ENCODE results near the gene PLSCR1. TPM values are rescaled to one million over a fixed set of nuclear protein-coding genes. Genes with fewer than 3 reads are reported as not detected.
A peak's percentile ranks its signal among the peaks of the same experiment; 100 is the strongest.

Gene PLSCR1
- total and polyA plus RNA-seq, 2 of the 4 experiments (the other 2 are of a cell fraction), result 5.6 to 13.2 TPM

DNA sequence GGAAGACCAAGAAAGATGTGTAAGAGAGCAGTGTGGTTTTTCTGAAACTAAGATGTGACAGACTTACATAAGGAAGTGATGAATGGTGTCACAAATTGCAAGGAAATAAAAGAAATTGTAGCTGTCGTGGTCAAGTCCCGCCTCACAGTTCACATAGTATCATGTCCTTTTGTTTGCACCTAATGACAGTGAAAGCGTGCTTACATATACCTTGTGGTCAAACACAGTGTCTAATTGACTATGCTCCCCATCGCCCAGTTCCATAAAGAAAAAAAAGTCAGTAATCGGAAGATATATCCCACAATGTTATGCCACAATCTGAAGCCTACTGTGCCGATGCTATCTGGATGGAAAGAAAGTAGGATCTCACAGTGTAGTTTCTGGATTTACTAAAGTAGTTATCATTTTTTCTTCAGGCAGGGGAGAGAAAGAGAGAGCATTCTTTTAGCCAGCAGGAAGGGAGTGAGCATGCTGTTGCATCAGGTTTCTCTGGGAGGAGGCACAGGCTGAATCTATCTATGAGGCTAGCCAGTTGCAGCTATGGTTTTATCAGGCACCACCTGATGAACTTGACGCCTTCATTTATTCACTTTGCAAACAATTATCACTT is 9.8 kb upstream of the PLSCR1 start:
- peak overlapping the region; percentile 17 for H4K91ac ChIP-seq (ENCODE audit: insufficient read depth, low read depth, low read length)
- no peak overlapping the region for H3K4me3 ChIP-seq (ENCODE audit: insufficient read depth, low read depth, low read length)
- no peak overlapping the region for H4K8ac ChIP-seq (ENCODE audit: low read depth in 2 of 2, low read length in 2 of 2)
- H3K9me1 ChIP-seq (ENCODE audit: insufficient read depth, low read length), result no peaks in the 10 kb centered on the region
- in situ Hi-C loops (cut with MboI; ENCODE audit: low sequenced_read_pairs), result no loop called here
- peak overlapping the region; percentile 54; the same call in 2 of the 3 replicates for H2BK15ac ChIP-seq (ENCODE audit: low read depth, low read length)
- dilution Hi-C loops (cut with HindIII; ENCODE audit: low sequenced_read_pairs, unreplicated experiment), result no loop called here
- H3K4ac ChIP-seq (ENCODE audit: low read depth, low read length), result peak overlapping the region; percentile 31; the same call in 1 of the 2 replicates
- WGBS, 2 experiments (ENCODE audit: extremely low coverage in 2 of 2, insufficient read length in 1 of 2), result 96% methylated on average over 3 of the region's 7 CpGs; no CpG with 5 or more reads in 1 of the 2 experiments
- no peak overlapping the region for H3K23ac ChIP-seq (ENCODE audit: low read depth, low read length)
- no peak overlapping the region for H2AK9ac ChIP-seq (replicated peaks; ENCODE audit: low read depth, low read length, poor library complexity)
- H4K5ac ChIP-seq (ENCODE audit: low read depth, low read length), result no peak overlapping the region
- no peak overlapping the region for H3K56ac ChIP-seq (ENCODE audit: extremely low read depth, insufficient read depth, low read length)
- no peak for TF ChIP-seq CTCF (conservative IDR thresholded peaks at IDR 0.05; ENCODE audit: low read depth, low read length)
- no peak for TF ChIP-seq MAZ (IDR thresholded peaks at IDR 0.05; ENCODE audit: borderline replicate concordance, low read depth, low read length)
- TF ChIP-seq MAFK (IDR thresholded peaks at IDR 0.05; ENCODE audit: low read depth, low read length), result no peak
- peak; percentile 48; the same call in 1 of the 2 replicates for TF ChIP-seq CEBPB (IDR thresholded peaks at IDR 0.05; ENCODE audit: low read depth, low read length)
- no peak for TF ChIP-seq FOS (IDR thresholded peaks at IDR 0.05; ENCODE audit: low read depth, low read length)
- H4K20me1 ChIP-seq (ENCODE audit: insufficient read depth, low read length), result no peaks in the 10 kb centered on the region
- CTCF ChIA-PET, result interaction anchor here (0.6 to 0.7 kb wide), 2 partner anchors 9 to 284 kb away, joined by 3 read pairs; no protein-coding TSS in a partner anchor
- no peaks in the 10 kb centered on the region for H3K9me3 ChIP-seq (ENCODE audit: control insufficient read depth, insufficient read depth, low read length)
- no peak overlapping the region; the same call in 1 of the 2 replicates for H3K18ac ChIP-seq (ENCODE audit: low read depth, low read length)
- 0 out of 2 replicates have a peak overlapping the region, but pooled peaks have one; percentile 72 for H3K14ac ChIP-seq (replicated peaks; ENCODE audit: low read depth, low read length)
- no peaks in the 10 kb centered on the region for H3K36me3 ChIP-seq (ENCODE audit: control insufficient read depth, insufficient read depth, low read length)
- no TSS peak for BruUV-seq (replicated peaks)
- no peak overlapping the region for H2AK5ac ChIP-seq (ENCODE audit: low read depth, low read length)
- DNase-seq, result peak; percentile 42
- H3K9ac ChIP-seq (ENCODE audit: low read depth, low read length), result no peak overlapping the region
- peak overlapping the region; percentile 42; the same call in 1 of the 2 replicates for H2BK120ac ChIP-seq (ENCODE audit: low read depth, low read length)
- no peaks in the 10 kb centered on the region; the same call in none of the 2 replicates for H3K4me1 ChIP-seq (ENCODE audit: control insufficient read depth, insufficient read depth, low read length)
- POLR2A ChIA-PET (ENCODE audit: unreplicated experiment), result no interaction called here
- intact Hi-C loops (cut with micrococcal nuclease), result no loop called here
- H2BK5ac ChIP-seq (ENCODE audit: low read depth, low read length, poor library complexity, severe bottlenecking), result no peak overlapping the region
- H3K79me1 ChIP-seq (ENCODE audit: low read depth in 1 of 2, low read length in 2 of 2), result no peaks in the 10 kb centered on the region
- peak overlapping the region; percentile 81; the same call in 1 of the 2 replicates for H2BK20ac ChIP-seq (ENCODE audit: low read depth, low read length)
- no peaks in the 10 kb centered on the region for H3K27me3 ChIP-seq (ENCODE audit: control insufficient read depth, insufficient read depth, low read length)
- no peak overlapping the region for H3K27ac ChIP-seq (ENCODE audit: insufficient read depth, low read length)
- H3K4me2 ChIP-seq (ENCODE audit: low read depth, low read length), result no peak overlapping the region
- ATAC-seq (ENCODE audit: low read depth), result peak; percentile 42; the same call in 1 of the 2 replicates
- H2AFZ ChIP-seq (replicated peaks; ENCODE audit: low read length, poor library complexity), result no peak overlapping the region

Data from IMR-90 (cell line).